GM18873 (cell line): ENCODE results near the gene ZNF132.
A peak's percentile ranks its signal among the peaks of the same experiment; 100 is the strongest.
"Not testable (repeated sequence)": the region's sequence is repeated elsewhere in the genome, so short reads cannot be mapped to it uniquely, and the experiment has no call there.

Experiments used
- ATAC-seq: cut with Tn5 transposase; IDR thresholded peaks from one replicate; pipeline ENCODE4 v1.9.1; 2021; ENCODE audit warnings: mild to moderate bottlenecking, moderate library complexity, moderate number of reproducible peaks; ENCODE audit not compliant: unreplicated experiment, low FRiP score

The ZNF132 gene

DNA sequence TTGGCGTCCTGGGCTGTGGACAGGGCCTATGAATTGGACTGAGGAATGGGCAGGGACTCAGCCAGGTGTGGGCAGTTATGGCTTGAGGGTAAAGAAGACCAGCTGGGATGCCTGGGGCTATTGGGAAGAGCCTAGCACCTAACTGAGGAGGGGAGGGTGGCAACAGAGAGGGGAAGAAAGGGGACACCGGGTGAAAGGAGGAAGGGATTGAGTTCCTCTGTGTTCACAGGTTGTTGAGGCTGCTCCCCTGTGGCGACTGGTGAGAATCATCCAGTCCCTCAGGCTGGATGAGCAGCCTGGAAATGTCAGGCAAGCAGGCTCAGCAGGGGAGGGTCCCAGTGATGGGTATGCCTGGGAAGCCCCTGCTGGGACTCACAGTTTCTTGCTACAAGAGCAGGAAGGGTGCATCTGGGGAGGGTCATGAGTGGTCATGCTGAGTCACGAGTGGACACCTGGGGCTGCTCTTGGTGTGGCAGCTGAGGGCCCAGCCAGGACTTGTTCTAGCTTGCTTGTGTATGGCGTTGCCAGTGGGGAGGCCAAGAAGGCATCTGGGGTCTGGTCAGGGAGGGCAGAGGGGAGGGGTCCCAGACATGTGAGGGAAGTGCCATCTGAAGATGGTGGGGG is 28.4 kb upstream of the ZNF132 start:
- ATAC-seq = no peak

- peak; percentile 83 for ATAC-seq
Observed at GRCh38 chr19:58466760-58467589, 27.0 kb upstream of the ZNF132 start, which contains the start of gene ZNF324. Gene ZNF324 (plus strand): TSS chr19:58467080. CDS start chr19:58469186, 2,106 bp downstream.

DNA sequence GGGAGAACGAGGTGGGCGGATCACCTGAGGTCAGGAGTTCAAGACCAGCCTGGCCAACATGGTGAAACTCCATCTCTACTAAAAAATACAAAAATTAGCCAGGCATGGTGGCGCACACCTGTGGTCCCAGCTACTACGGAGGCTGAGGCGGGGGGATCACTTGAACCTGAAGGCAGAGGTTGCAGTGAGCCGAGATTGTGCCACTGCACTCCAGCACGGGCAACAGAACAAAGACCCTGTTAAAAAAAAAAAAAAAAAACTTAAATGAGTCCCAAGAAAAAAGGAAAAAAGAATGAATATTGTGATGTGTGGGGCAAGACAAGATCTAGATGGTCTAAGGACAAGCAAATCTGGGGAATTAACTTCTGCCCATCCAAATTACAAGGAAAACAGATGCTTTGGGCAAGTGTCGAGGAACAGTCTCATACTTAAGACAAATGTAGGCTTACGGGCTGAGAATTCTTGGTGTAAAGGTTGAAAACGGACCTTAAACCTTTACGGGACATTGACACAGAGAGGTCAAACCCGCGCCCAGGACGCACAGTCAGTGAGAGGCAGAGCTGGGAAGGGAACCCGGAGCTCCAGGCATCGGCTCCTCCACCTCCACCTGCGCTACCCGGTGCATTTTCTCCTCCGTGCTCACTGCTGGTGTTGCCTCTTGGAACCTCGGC is 26.3 kb upstream of the ZNF132 start:
- ATAC-seq = peak; percentile 10

- ATAC-seq = no peak
Observed at GRCh38 chr19:58460039-58460438, 20.1 kb upstream of the ZNF132 start.

DNA sequence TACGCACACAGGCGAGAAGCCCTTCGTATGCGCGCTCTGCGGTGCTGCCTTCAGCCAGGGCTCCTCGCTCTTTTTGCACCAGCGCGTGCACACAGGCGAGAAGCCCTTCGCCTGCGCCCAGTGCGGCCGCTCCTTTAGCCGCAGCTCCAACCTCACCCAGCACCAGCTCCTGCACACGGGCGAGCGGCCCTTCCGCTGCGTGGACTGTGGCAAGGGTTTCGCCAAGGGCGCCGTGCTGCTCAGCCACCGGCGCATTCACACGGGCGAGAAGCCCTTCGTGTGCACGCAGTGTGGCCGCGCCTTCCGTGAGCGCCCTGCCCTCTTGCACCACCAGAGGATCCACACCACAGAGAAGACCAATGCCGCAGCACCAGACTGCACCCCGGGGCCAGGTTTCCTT is 16.2 kb upstream of the ZNF132 start:
- ATAC-seq = no peak

DNA sequence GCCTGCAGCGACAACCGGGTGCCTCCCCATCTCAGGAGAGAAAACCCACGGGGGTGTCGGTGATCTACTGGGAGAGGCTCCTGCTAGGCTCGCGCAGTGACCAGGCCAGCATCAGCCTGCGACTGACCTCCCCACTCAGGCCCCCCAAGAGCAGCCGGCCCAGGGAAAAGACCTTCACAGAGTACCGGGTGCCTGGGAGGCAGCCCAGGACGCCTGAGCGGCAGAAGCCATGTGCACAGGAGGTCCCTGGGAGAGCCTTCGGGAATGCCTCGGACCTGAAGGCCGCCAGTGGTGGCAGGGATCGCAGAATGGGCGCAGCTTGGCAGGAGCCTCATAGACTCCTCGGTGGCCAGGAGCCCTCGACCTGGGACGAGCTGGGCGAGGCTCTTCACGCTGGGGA is 15.4 kb upstream of the ZNF132 start:
- ATAC-seq = no peak

DNA sequence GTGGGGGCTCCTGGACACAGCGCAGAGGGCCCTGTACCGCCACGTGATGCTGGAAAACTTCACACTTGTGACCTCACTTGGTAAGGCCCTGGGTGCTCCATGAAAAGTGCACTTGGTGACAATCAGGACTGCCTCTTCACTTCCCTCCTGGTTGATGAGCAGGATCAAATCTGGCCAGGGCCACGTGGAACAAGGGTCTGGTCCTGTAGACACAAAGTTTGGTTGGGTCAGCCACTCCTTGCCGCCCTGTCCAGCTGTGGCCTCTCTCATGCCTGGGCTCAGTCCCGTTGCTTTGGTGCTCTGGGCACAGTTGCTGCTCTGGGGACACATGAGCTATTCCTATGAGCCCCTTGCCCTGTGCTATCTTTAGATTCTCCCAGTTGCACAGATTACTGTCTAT is 13.8 kb upstream of the ZNF132 start:
- ATAC-seq = no peak

DNA sequence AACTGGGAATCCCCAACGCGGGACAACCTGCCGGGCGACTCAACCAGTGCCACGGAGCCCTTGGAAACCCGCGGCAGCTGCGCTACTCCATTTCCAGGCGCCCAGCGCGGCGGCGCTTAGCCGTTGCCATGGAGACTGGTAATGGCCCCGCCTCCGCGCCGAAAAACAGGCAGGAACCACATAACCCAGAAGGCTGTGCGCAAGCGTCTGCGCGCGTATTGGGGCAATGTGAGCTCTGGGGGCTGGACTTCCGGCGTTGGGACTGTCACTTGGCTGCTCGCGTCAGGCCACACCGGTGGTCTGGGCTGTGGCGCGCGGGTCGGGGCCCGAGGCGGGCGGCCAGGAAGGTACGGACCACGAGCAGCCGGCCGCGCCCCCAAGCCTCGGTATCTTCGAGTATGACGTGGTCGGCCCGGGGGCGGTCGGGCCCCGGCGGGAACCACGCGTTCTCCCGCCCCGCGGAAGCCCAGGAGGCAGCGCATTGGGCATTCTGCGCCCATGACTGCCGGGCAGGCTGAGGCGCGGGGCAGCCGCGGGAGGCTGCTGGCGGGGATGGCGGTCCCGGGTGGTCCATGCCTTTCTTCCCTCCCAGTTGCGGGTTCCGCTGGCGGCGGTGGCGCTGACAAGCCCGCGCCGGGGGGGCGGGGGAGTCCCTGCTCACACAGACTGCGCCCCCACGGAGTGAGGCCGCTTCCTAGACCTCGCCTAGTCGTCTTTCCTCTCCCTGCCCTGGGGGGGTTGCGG is 11.6 kb upstream of the ZNF132 start, which contains the start of gene ZNF324B:
Gene ZNF324B, plus strand, starts transcription at position 265 of the 744 bp plus-strand sequence. CDS start 2,080 bp downstream, outside the sequence.
- ATAC-seq = peak; percentile 91

GRCh38 chr19:58450856-58451357 is 11.0 kb upstream of the ZNF132 start:
- ATAC-seq = peak; percentile 9

DNA sequence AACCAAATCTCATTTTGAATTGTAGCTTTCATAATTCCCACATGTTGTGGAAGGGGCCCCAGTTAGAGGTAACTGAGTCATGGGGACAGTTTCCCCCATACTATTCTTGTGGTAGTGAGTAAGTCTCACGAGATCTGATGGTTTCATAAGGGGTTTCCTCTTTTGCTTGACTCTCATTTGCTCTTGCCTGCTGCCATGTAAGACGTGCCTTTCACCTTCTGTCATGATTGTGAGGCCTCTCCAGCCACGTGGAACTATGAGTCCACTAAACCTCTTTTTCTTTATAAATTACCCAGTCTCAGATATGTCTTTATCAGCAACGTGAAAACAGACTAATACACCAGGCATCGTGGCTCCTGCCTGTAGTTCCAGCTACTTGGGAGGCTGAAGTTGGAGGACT is 10.0 kb upstream of the ZNF132 start:
- not testable (repeated sequence) for ATAC-seq

GRCh38 chr19:58448860-58449259 is 8.9 kb upstream of the ZNF132 start:
- not testable (repeated sequence) for ATAC-seq

DNA sequence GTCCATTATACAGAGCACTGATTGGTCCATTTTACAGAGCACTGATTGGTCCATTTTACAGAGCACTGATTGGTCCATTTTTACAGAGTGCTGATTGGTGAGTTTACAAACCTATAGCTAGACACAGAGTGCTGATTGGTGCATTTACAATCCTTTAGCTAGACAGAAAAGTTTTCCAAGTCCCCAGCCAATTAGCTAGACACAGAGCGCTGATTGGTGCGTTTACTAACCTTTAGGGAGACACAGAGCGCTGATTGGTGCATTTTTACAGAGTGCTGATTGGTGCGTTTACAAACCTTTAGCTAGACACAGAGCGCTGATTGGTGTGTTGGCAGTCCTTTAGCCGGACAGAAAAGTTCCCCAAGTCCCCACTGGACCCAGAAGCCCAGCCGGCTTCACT is 3.0 kb upstream of the ZNF132 start:
- ATAC-seq = not testable (repeated sequence)

DNA sequence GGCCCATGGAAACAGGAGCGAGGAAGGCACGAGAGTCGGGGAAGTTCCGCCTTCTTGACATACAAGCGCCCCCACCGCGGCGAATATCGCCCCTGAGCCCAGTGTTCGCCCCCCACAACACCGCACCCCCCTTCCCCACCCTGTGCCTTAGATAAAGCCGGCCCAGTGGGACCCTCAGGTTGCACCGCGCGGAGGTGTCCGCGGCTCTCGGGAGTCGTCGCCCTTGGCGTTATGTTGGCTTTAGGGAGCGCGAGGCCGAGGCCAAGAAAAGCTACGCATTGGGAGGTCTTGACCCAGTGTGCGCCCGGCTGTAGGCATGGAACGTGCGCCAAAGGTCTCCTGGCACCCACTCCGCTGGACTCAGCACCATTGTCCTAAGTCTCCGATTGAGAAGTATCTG is 603 bp upstream of the ZNF132 start:
- ATAC-seq = no peak

- ATAC-seq = no peak
Observed at GRCh38 chr19:58434217-58434616, 5.7 kb downstream of the ZNF132 start.

- no peak for ATAC-seq
Observed at GRCh38 chr19:58429745-58430144, 10.2 kb downstream of the ZNF132 start.

- no peak for ATAC-seq
Observed at GRCh38 chr19:58428617-58429016, 11.3 kb downstream of the ZNF132 start.

GRCh38 chr19:58417071-58417470 is 22.9 kb downstream of the ZNF132 start:
- no peak for ATAC-seq

DNA sequence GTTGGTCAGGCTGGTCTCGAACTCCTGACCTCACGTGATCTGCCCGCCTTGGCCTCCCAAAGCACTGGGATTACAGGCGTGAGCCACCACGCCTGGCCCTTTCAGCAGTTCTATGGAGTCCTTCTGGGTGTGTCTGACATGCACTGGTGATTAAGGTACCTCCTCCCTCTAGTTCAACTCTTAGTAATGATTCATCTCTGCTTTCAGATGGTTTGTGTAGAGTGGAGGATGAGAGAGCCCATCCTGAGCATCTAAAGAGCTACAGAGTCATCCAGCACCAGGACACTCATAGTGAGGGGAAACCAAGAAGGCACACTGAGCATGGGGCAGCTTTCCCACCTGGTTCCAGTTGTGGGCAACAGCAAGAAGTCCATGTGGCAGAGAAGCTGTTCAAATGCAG is 23.3 kb downstream of the ZNF132 start:
- no peak for ATAC-seq

DNA sequence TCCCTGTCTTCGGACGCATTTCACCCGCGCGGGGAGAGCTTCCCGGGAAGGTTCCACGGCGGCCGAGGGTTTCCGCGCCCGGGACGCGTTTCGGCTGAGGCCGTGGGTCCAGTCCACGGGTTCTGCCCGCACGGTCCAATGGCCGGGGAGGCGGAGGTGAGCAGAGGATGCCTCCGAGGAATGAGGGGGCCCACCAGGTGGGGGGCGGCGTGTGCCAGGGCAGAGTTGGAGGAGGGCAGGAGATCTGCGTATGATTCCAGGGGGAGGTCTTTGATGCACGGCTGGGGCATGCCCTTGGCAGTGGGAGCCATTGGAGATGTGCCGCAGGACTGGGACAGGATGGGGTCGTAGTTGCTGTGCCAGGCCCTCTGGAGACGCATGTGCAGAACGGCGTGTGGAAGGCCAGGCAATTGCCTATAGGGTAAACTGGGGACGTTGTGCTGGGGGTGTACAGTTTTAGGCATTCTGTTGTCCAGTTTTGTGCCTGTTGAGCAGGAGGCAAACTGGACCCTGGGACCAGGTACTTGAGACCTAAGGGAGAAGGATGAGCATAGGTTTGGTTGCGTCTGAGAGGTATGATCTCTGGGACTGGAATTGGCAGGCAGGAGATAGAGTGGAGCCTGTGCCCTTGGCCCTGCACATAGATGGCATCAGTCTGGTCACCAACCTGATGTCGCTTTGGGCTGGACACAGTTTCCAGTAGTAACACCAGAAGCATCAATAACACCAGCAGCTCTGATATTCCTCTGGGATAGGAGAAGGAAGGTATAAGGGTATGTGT is 30.8 kb downstream of the ZNF132 start:
- ATAC-seq = peak; percentile 3
